ENCODE results near the gene VPS51.

VPS51 gene

DNA sequence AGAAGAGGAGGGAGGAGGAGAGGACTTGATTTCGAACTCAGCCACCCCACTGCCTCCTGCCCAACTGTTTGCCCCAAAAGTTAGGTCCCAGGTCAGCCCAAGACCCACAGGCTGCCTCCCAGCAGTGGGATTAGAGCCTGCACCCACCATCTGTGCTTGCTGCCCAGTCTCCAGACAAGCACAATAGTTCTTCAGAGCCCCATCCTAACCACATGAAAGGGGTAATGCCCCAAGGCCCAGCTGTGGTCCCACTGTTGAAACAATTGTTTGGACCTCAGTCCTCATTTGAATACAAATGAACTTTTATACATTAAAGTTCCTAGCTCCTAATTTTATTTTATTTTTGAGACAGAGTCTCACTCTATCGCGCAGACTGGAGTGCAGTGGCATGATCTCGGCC is 5.4 kb upstream of the VPS51 start:
- Histone ChIP-seq H3K9ac (ENCODE audit: low read depth, low read length) (no peak overlapping the region), H3K36me3 (ENCODE audit: insufficient read depth, low read depth, low read length) (peaks cover 24% of the 10 kb centered on the region), H3K27ac (ENCODE audit: low read length) (no peak overlapping the region), H3K4me1 (ENCODE audit: insufficient read depth, low read length) (no peaks in the 10 kb centered on the region), H3K9me3 (ENCODE audit: insufficient read depth, low read depth, low read length) (no peaks in the 10 kb centered on the region), H3K4me3 (ENCODE audit: low read length) (no peak overlapping the region), H3K27me3 (ENCODE audit: insufficient read depth, low read length) (no peaks in the 10 kb centered on the region)

DNA sequence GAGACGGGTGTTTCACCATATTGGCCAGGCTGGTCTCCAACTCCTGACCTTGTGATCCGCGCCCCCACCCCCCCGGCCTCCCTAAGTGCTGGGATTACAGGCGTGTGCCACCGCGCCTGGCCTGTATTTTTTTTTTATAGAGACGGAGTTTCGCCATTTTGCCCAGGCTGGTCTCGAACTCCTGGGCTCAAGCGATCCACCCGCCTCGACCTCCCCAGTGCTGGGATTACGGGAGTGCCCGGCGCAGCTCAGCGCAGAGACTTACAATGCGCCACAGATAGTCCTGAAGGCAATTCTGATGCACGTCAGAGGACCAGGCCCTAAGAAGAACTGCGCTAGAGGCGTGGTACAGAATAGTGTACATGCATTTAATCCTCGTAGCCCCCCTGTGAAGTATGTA is 587 bp upstream of the VPS51 start:
- H3K4me1 ChIP-seq (ENCODE audit: insufficient read depth, low read length): 0 out of 2 replicates have a peak, but pooled peaks cover 4% of the 10 kb centered on the region
- peak overlapping the region; percentile 73; the same call in 1 of the 2 replicates for H3K9ac ChIP-seq (ENCODE audit: low read depth, low read length)
- H3K9me3 ChIP-seq (ENCODE audit: insufficient read depth, low read depth, low read length): no peaks in the 10 kb centered on the region
- peak overlapping the region; percentile 81; the same call in 1 of the 2 replicates for H3K4me3 ChIP-seq (ENCODE audit: low read length)
- H3K36me3 ChIP-seq (ENCODE audit: insufficient read depth, low read depth, low read length): peaks cover 17% of the 10 kb centered on the region
- H3K27ac ChIP-seq (ENCODE audit: low read length): no peak overlapping the region
- no peaks in the 10 kb centered on the region for H3K27me3 ChIP-seq (ENCODE audit: insufficient read depth, low read length)

GRCh38 chr11:65096926-65097325 is 912 bp downstream of the VPS51 start:
- Histone ChIP-seq H3K9me3 (ENCODE audit: insufficient read depth, low read depth, low read length) (no peaks in the 10 kb centered on the region), H3K36me3 (ENCODE audit: insufficient read depth, low read depth, low read length) (peaks cover 17% of the 10 kb centered on the region), H3K9ac (ENCODE audit: low read depth, low read length) (no peak overlapping the region; the same call in 1 of the 2 replicates), H3K27me3 (ENCODE audit: insufficient read depth, low read length) (no peaks in the 10 kb centered on the region), H3K27ac (ENCODE audit: low read length) (no peak overlapping the region), H3K4me3 (ENCODE audit: low read length) (peak overlapping the region; percentile 81), H3K4me1 (ENCODE audit: insufficient read depth, low read length) (0 out of 2 replicates have a peak, but pooled peaks cover 4% of the 10 kb centered on the region)

GRCh38 chr11:65100674-65101350 is 4.8 kb downstream of the VPS51 start:
- H3K27ac ChIP-seq (ENCODE audit: low read length): no peak overlapping the region
- H3K27me3 ChIP-seq (ENCODE audit: insufficient read depth, low read length): no peaks in the 10 kb centered on the region

GRCh38 chr11:65102142-65103095 is 6.4 kb downstream of the VPS51 start:
- Histone ChIP-seq H3K36me3 (ENCODE audit: insufficient read depth, low read depth, low read length) (peaks cover 30% of the 10 kb centered on the region), H3K27ac (ENCODE audit: low read length) (no peak overlapping the region), H3K9me3 (ENCODE audit: insufficient read depth, low read depth, low read length) (no peaks in the 10 kb centered on the region), H3K4me3 (ENCODE audit: low read length) (no peak overlapping the region), H3K9ac (ENCODE audit: low read depth, low read length) (no peak overlapping the region), H3K27me3 (ENCODE audit: insufficient read depth, low read length) (no peaks in the 10 kb centered on the region), H3K4me1 (ENCODE audit: insufficient read depth, low read length) (no peaks in the 10 kb centered on the region)

More at GRCh38 chr11:65100674-65101350, 4.8 kb downstream of the VPS51 start:
- H3K36me3 ChIP-seq (ENCODE audit: insufficient read depth, low read depth, low read length): peaks cover 27% of the 10 kb centered on the region
- H3K9me3 ChIP-seq (ENCODE audit: insufficient read depth, low read depth, low read length): no peaks in the 10 kb centered on the region
- no peak overlapping the region for H3K9ac ChIP-seq (ENCODE audit: low read depth, low read length)
- 0 out of 2 replicates have a peak, but pooled peaks cover 4% of the 10 kb centered on the region for H3K4me1 ChIP-seq (ENCODE audit: insufficient read depth, low read length)
- H3K4me3 ChIP-seq (ENCODE audit: low read length): no peak overlapping the region

- no peak overlapping the region for H3K9ac ChIP-seq (ENCODE audit: low read depth, low read length)
- H3K4me3 ChIP-seq (ENCODE audit: low read length): no peak overlapping the region
- H3K36me3 ChIP-seq (ENCODE audit: insufficient read depth, low read depth, low read length): peaks cover 24% of the 10 kb centered on the region
- H3K4me1 ChIP-seq (ENCODE audit: insufficient read depth, low read length): no peaks in the 10 kb centered on the region
- H3K9me3 ChIP-seq (ENCODE audit: insufficient read depth, low read depth, low read length): no peaks in the 10 kb centered on the region
- no peak overlapping the region for H3K27ac ChIP-seq (ENCODE audit: low read length)
- H3K27me3 ChIP-seq (ENCODE audit: insufficient read depth, low read length): no peaks in the 10 kb centered on the region
Observed at GRCh38 chr11:65103476-65103875, 7.5 kb downstream of the VPS51 start.

DNA sequence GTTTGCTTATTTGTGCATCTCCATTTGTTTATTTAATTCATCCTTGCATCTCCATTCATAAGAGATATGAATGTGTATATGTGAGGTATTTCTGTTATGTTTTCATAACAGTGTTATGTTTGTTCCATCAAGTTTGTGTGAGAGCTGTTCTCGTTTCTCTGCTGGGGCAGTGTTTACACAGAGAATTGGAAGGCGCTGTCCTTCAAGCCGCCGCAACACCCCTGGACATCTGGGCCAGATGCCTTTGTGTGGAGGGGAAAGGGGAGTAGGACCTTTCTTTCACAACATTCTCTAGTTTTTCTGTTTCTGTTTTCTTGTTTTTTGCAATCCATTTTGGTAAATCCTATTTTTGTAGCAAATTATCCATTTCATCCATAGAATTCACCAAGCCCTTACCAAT is 8.6 kb downstream of the VPS51 start:
- Histone ChIP-seq H3K9me3 (ENCODE audit: insufficient read depth, low read depth, low read length) (no peaks in the 10 kb centered on the region), H3K27ac (ENCODE audit: low read length) (no peak overlapping the region), H3K36me3 (ENCODE audit: insufficient read depth, low read depth, low read length) (peaks cover 23% of the 10 kb centered on the region)

DNA sequence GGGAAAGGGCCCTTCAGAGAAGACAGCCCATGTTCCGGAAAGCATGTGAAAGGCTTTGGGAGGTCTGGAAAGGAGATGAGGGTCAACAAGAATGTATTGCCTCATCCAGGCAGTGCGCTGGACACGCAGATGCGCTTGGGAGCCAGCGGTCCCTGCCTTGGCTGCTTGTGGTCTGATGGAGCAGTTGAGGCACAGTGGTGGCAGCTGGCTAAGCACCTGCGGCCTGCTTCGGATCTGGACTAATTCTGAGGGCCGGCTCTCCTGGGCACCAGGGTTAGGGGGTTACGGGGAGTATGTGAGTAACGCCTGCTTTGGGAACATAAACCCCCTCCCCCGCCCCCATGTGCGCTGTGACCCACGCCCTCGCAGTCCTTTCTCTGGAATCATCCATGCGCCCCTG is 11.1 kb downstream of the VPS51 start:
- no peak overlapping the region for H3K27ac ChIP-seq (ENCODE audit: low read length)
- no peak overlapping the region for H3K4me3 ChIP-seq (ENCODE audit: low read length)
- H3K36me3 ChIP-seq (ENCODE audit: insufficient read depth, low read depth, low read length): peaks cover 23% of the 10 kb centered on the region
- H3K9me3 ChIP-seq (ENCODE audit: insufficient read depth, low read depth, low read length): no peaks in the 10 kb centered on the region
- no peaks in the 10 kb centered on the region for H3K4me1 ChIP-seq (ENCODE audit: insufficient read depth, low read length)
- H3K27me3 ChIP-seq (ENCODE audit: insufficient read depth, low read length): no peaks in the 10 kb centered on the region
- H3K9ac ChIP-seq (ENCODE audit: low read depth, low read length): no peak overlapping the region

More for the DNA sequence above, 8.6 kb downstream of the VPS51 start:
- H3K9ac ChIP-seq (ENCODE audit: low read depth, low read length): no peak overlapping the region
- no peaks in the 10 kb centered on the region for H3K27me3 ChIP-seq (ENCODE audit: insufficient read depth, low read length)
- H3K4me1 ChIP-seq (ENCODE audit: insufficient read depth, low read length): no peaks in the 10 kb centered on the region
- no peak overlapping the region for H3K4me3 ChIP-seq (ENCODE audit: low read length)

GRCh38 chr11:65107751-65108468 is 11.9 kb downstream of the VPS51 start:
- H3K36me3 ChIP-seq (ENCODE audit: insufficient read depth, low read depth, low read length): peaks cover 22% of the 10 kb centered on the region

DNA sequence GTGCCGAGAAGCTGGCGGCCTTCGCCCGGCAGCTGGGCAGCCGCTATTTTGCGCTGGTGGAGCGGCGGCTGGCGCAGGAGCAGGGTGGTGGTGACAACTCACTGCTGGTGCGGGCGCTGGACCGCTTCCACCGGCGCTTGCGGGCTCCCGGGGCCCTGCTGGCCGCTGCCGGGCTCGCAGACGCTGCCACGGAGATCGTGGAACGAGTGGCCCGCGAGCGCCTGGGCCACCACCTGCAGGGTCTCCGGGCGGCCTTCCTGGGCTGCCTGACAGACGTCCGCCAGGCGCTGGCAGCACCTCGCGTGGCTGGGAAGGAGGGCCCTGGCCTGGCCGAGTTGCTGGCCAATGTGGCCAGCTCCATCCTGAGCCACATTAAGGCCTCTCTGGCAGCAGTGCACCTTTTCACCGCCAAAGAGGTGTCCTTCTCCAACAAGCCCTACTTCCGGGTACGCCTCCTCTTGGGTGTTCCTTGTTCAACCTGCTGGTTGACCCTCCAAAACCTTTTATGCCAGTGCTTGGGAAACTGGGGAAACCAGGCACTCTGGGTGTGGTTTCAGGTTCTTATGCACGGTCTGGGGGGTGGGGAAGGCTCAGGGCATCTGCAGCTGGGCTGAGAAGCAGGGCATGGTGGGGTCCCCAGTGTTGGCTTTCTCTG is 12.6 kb downstream of the VPS51 start:
- Histone ChIP-seq H3K9ac (ENCODE audit: low read depth, low read length) (no peak overlapping the region), H3K36me3 (ENCODE audit: insufficient read depth, low read depth, low read length) (peaks cover 19% of the 10 kb centered on the region), H3K27me3 (ENCODE audit: insufficient read depth, low read length) (no peaks in the 10 kb centered on the region), H3K4me3 (ENCODE audit: low read length) (no peak overlapping the region), H3K9me3 (ENCODE audit: insufficient read depth, low read depth, low read length) (no peaks in the 10 kb centered on the region), H3K4me1 (ENCODE audit: insufficient read depth, low read length) (peaks cover 5% of the 10 kb centered on the region; the same call in 1 of the 2 replicates), H3K27ac (ENCODE audit: low read length) (no peak overlapping the region)

More at GRCh38 chr11:65107751-65108468, 11.9 kb downstream of the VPS51 start:
- Histone ChIP-seq H3K27ac (ENCODE audit: low read length) (no peak overlapping the region), H3K9ac (ENCODE audit: low read depth, low read length) (no peak overlapping the region), H3K27me3 (ENCODE audit: insufficient read depth, low read length) (no peaks in the 10 kb centered on the region), H3K4me1 (ENCODE audit: insufficient read depth, low read length) (no peaks in the 10 kb centered on the region), H3K9me3 (ENCODE audit: insufficient read depth, low read depth, low read length) (no peaks in the 10 kb centered on the region), H3K4me3 (ENCODE audit: low read length) (no peak overlapping the region)

Data from iPS-20b (cell line).